Keratinocyte (primary cell): ENCODE results near the gene BTBD10. TPM values are rescaled to one million over a fixed set of nuclear protein-coding genes. Genes with fewer than 3 reads are reported as not detected.

Source experiments
- DNase-seq: peaks from one replicate; pipeline ENCODE4 v3.0.0-alpha.2; 2011; ENCODE audit warnings: low read depth, missing footprints, low spot score
- FAIRE-seq: peaks from 2 replicates; lab custom pipeline; 2011; peaks lifted over from hg19 to GRCh38; lab: Jason Lieb, UNC
- H2AFZ ChIP-seq: 2 replicates; pipeline ENCODE4 v1.6.0; 2012; ENCODE audit warnings: low read length, control low read depth, inconsistent platforms; ENCODE audit not compliant: control insufficient read depth
- H3K27ac ChIP-seq: 2 replicates; pipeline ENCODE4 v1.5.1; 2011; ENCODE audit warnings: low read length; ENCODE audit not compliant: control insufficient read depth, insufficient read depth
- H3K27me3 ChIP-seq: 3 replicates; pipeline ENCODE4 v1.6.0; 2011; ENCODE audit warnings: low read length; ENCODE audit not compliant: control insufficient read depth, insufficient read depth; ENCODE audit errors: extremely low read depth
- H3K36me3 ChIP-seq, 2 experiments: 2 replicates in 1 of 2; 3 replicates in 1 of 2; pipeline ENCODE4 v1.5.1; 2011; ENCODE audit warnings: low read length in 2 of 2, mild to moderate bottlenecking in 1 of 2; ENCODE audit not compliant: control insufficient read depth in 2 of 2, insufficient read depth in 2 of 2; ENCODE audit errors: extremely low read depth in 1 of 2
- H3K4me1 ChIP-seq: 3 replicates; pipeline ENCODE4 v1.5.1; 2011; ENCODE audit warnings: low read length; ENCODE audit not compliant: control insufficient read depth, insufficient read depth; ENCODE audit errors: extremely low read depth
- H3K4me2 ChIP-seq: 3 replicates; pipeline ENCODE4 v1.6.0; 2011; ENCODE audit warnings: low read depth, low read length; ENCODE audit not compliant: control insufficient read depth, insufficient read depth; ENCODE audit errors: extremely low read depth
- H3K4me3 ChIP-seq, 3 experiments: fragments of 200-600 bp in 1 of 3; sonication (generic) in 1 of 3; 2 replicates in 2 of 3; 3 replicates in 1 of 3; pipeline ENCODE4 v1.5.1; 2011 to 2016; ENCODE audit warnings: low read length in 3 of 3, mild to moderate bottlenecking in 3 of 3, control low read depth in 2 of 3, inconsistent platforms in 1 of 3, low read depth in 1 of 3, mixed read lengths in 1 of 3, mixed run types in 1 of 3, moderate library complexity in 1 of 3; ENCODE audit not compliant: control insufficient read depth in 2 of 3, insufficient read depth in 2 of 3; ENCODE audit errors: extremely low read depth in 1 of 3
- H3K79me2 ChIP-seq: 2 replicates; pipeline ENCODE4 v1.6.0; 2012; ENCODE audit warnings: low read length; ENCODE audit not compliant: control insufficient read depth, insufficient read depth
- H3K9ac ChIP-seq: 3 replicates; pipeline ENCODE4 v1.6.0; 2011; ENCODE audit warnings: low read length; ENCODE audit not compliant: control insufficient read depth, insufficient read depth; ENCODE audit errors: extremely low read depth
- H3K9me1 ChIP-seq: 3 replicates; pipeline ENCODE4 v1.6.0; 2011; ENCODE audit warnings: low read length; ENCODE audit not compliant: control insufficient read depth, insufficient read depth; ENCODE audit errors: extremely low read depth
- H3K9me3 ChIP-seq: 2 replicates; pipeline ENCODE4 v1.5.1; 2012; ENCODE audit warnings: low read depth, low read length; ENCODE audit not compliant: control insufficient read depth
- H4K20me1 ChIP-seq: 3 replicates; pipeline ENCODE4 v1.6.0; 2011; ENCODE audit warnings: low read length; ENCODE audit not compliant: control insufficient read depth, insufficient read depth; ENCODE audit errors: extremely low read depth
- CTCF ChIP-seq, 3 experiments: IDR thresholded peaks in 1 of 3; conservative IDR thresholded peaks in 1 of 3; optimal IDR thresholded peaks in 1 of 3; 2 replicates in 2 of 3; 3 replicates in 1 of 3; pipeline versions ENCODE3 to v1.5.1; 2011; ENCODE audit warnings: low read length in 3 of 3, mild to moderate bottlenecking in 3 of 3, moderate library complexity in 2 of 3, control low read depth in 1 of 3, inconsistent platforms in 1 of 3; ENCODE audit not compliant: insufficient read depth in 2 of 3; ENCODE audit errors: extremely low read depth in 1 of 3
- EZH2 ChIP-seq: IDR thresholded peaks from one replicate; pipeline ENCODE4 v1.6.1; 2012; ENCODE audit warnings: inconsistent platforms, mild to moderate bottlenecking, low read length, moderate library complexity
- dilution Hi-C: fragments of 300-500 bp; cut with MboI; formaldehyde crosslinking; loops from one replicate; pipeline ENCODE4 v1.7.0; 2020; ENCODE audit warnings: low sequenced_read_pairs; ENCODE audit not compliant: extremely low pct_ligation_motif_present
- polyA plus RNA-seq, 5 experiments: library from polyadenylated mRNA; depleted of rRNA in 3 of 5; stranded (reverse) in 3 of 5; stranded (forward) in 1 of 5; unstranded in 1 of 5; fragments of >200 nt; gene quantifications; 1 replicate in 1 of 5; 2 replicates in 3 of 5; 3 replicates in 1 of 5; pipeline versions ENCODE4 v1.2.1 to v1.2.3, GENCODE V29; 2011 to 2012; ENCODE audit warnings: missing spikeins in 2 of 5, low read depth in 1 of 5, low replicate concordance in 1 of 5

BTBD10 gene
- polyA plus RNA-seq, 1 donor (not counting 4 experiments of a cell fraction or from before 2014, with no cell fraction given), result 76.0 TPM

GRCh38 chr11:13427440-13427839, 35.6 kb downstream of the BTBD10 start:
- no peak overlapping the region for H3K4me3 ChIP-seq
- no peak overlapping the region for H3K27ac ChIP-seq
- no peak for DNase-seq
- H2AFZ ChIP-seq, result no peak overlapping the region
- H3K4me2 ChIP-seq, result no peak overlapping the region
- no peaks in the 10 kb centered on the region for H3K27me3 ChIP-seq
- peaks cover 4% of the 10 kb centered on the region for H4K20me1 ChIP-seq
- no peaks in the 10 kb centered on the region for H3K9me1 ChIP-seq
- FAIRE-seq, result no peak
- dilution Hi-C loops, result no loop called here
- H3K4me1 ChIP-seq, result no peaks in the 10 kb centered on the region
- no peak for TF ChIP-seq EZH2
- no peak for TF ChIP-seq CTCF (optimal IDR thresholded peaks at IDR 0.05 in 1 of 3, IDR thresholded peaks at IDR 0.05 in 1 of 3, conservative IDR thresholded peaks at IDR 0.05 in 1 of 3; ENCODE audit: extremely low read depth in 1 of 3, insufficient read depth in 2 of 3, low read length in 3 of 3)
- H3K9me3 ChIP-seq, result no peaks in the 10 kb centered on the region
- H3K79me2 ChIP-seq, result peaks cover 79% of the 10 kb centered on the region
- H3K36me3 ChIP-seq, result no peaks in the 10 kb centered on the region
- H3K9ac ChIP-seq, result no peak overlapping the region

- Histone ChIP-seq H4K20me1 (peaks cover 4% of the 10 kb centered on the region), H2AFZ (no peak overlapping the region), H3K4me2 (no peak overlapping the region), H3K4me1 (no peaks in the 10 kb centered on the region), H3K9ac (no peak overlapping the region), H3K36me3 (peaks cover 0 to 8% of the 10 kb centered on the region in 2 experiments), H3K9me3 (no peaks in the 10 kb centered on the region), H3K9me1 (no peaks in the 10 kb centered on the region), H3K4me3 (no peak overlapping the region), H3K27me3 (no peaks in the 10 kb centered on the region), H3K79me2 (peaks cover 51% of the 10 kb centered on the region), H3K27ac (no peak overlapping the region)
- TF ChIP-seq EZH2 (no peak), CTCF (optimal IDR thresholded peaks at IDR 0.05 in 1 of 3, IDR thresholded peaks at IDR 0.05 in 1 of 3, conservative IDR thresholded peaks at IDR 0.05 in 1 of 3; ENCODE audit: extremely low read depth in 1 of 3, insufficient read depth in 2 of 3, low read length in 3 of 3) (no peak)
- FAIRE-seq (no peak), DNase-seq (no peak)
- dilution Hi-C loops, result no loop called here
Measured at GRCh38 chr11:13423372-13423771, 39.6 kb downstream of the BTBD10 start.
